H9 (cell line): ENCODE results near the gene DTYMK. TPM values are rescaled to one million over a fixed set of nuclear protein-coding genes. Genes with fewer than 3 reads are reported as not detected.

Experiments
- DNase-seq: peaks from one replicate; pipeline ENCODE4 v3.0.0-alpha.2; 2017
- H2AFZ ChIP-seq: one replicate; pipeline ENCODE4 v1.6.1; 2013; ENCODE audit warnings: mild to moderate bottlenecking, low read length, control low read depth, moderate library complexity
- H2AK5ac ChIP-seq: 2 replicates; pipeline ENCODE4 v1.6.1; 2013; ENCODE audit warnings: low read length, control low read depth, mixed read lengths; ENCODE audit not compliant: insufficient read length
- H2BK120ac ChIP-seq: one replicate; pipeline ENCODE4 v1.6.1; 2013; ENCODE audit warnings: low read depth, mild to moderate bottlenecking, low read length, control low read depth, inconsistent platforms; ENCODE audit not compliant: poor library complexity, severe bottlenecking
- H2BK12ac ChIP-seq: 2 replicates; pipeline ENCODE4 v1.6.1; 2013; ENCODE audit warnings: low read length, control low read depth, mixed read lengths, low read depth; ENCODE audit not compliant: insufficient read length
- H2BK15ac ChIP-seq: 2 replicates; pipeline ENCODE4 v1.6.1; 2013; ENCODE audit warnings: low read depth, low read length, control low read depth
- H2BK20ac ChIP-seq: one replicate; pipeline ENCODE4 v1.6.1; 2013; ENCODE audit warnings: low read depth, mild to moderate bottlenecking, low read length, control low read depth, inconsistent platforms; ENCODE audit not compliant: poor library complexity, severe bottlenecking
- H2BK5ac ChIP-seq: 2 replicates; pipeline ENCODE4 v1.6.1; 2013; ENCODE audit warnings: low read length, control low read depth, mixed read lengths; ENCODE audit not compliant: insufficient read length
- H3K14ac ChIP-seq: 2 replicates; pipeline ENCODE4 v1.6.1; 2013; ENCODE audit warnings: low read length, control low read depth; ENCODE audit not compliant: insufficient read depth
- H3K18ac ChIP-seq: 2 replicates; pipeline ENCODE4 v1.6.1; 2013; ENCODE audit warnings: low read depth, mild to moderate bottlenecking, mixed read lengths, low read length, control low read depth; ENCODE audit not compliant: insufficient read length
- H3K23ac ChIP-seq: 2 replicates; pipeline ENCODE4 v1.6.1; 2013; ENCODE audit warnings: low read length, control low read depth, mixed read lengths, low read depth; ENCODE audit not compliant: insufficient read length
- H3K23me2 ChIP-seq: 2 replicates; pipeline ENCODE4 v1.6.1; 2013; ENCODE audit warnings: low read depth, mild to moderate bottlenecking, mixed read lengths, low read length, control low read depth; ENCODE audit not compliant: insufficient read length, poor library complexity, severe bottlenecking
- H3K27ac ChIP-seq: 2 replicates; pipeline ENCODE4 v1.5.1; 2013; ENCODE audit warnings: low read length, control low read depth, mixed read lengths, low read depth; ENCODE audit not compliant: insufficient read length
- H3K27me3 ChIP-seq: 2 replicates; pipeline ENCODE4 v1.6.1; 2013; ENCODE audit warnings: low read length, control low read depth, inconsistent platforms; ENCODE audit not compliant: insufficient read depth
- H3K4ac ChIP-seq: 2 replicates; pipeline ENCODE4 v1.6.1; 2013; ENCODE audit warnings: low read depth, mild to moderate bottlenecking, control low read depth, inconsistent platforms, low read length, moderate library complexity
- H3K4me1 ChIP-seq: 2 replicates; pipeline ENCODE4 v1.6.1; 2013; ENCODE audit warnings: low read length, control low read depth, inconsistent platforms; ENCODE audit not compliant: insufficient read depth
- H3K4me2 ChIP-seq: 2 replicates; pipeline ENCODE4 v1.6.1; 2013; ENCODE audit warnings: low read length, control low read depth, mixed read lengths; ENCODE audit not compliant: insufficient read length, insufficient read depth
- H3K56ac ChIP-seq: 2 replicates; pipeline ENCODE4 v1.6.1; 2013; ENCODE audit warnings: low read depth, mild to moderate bottlenecking, mixed read lengths, low read length, control low read depth; ENCODE audit not compliant: insufficient read length
- H3K79me1 ChIP-seq: 2 replicates; pipeline ENCODE4 v1.6.1; 2013; ENCODE audit warnings: low read depth, mild to moderate bottlenecking, moderate library complexity, low read length, control low read depth, inconsistent platforms; ENCODE audit not compliant: insufficient read depth, poor library complexity, severe bottlenecking
- H3K79me2 ChIP-seq: 2 replicates; pipeline ENCODE4 v1.6.1; 2013; ENCODE audit warnings: low read length, control low read depth, inconsistent platforms; ENCODE audit not compliant: insufficient read depth
- H3K9ac ChIP-seq: 2 replicates; pipeline ENCODE4 v1.6.1; 2013; ENCODE audit warnings: low read length, control low read depth, mixed read lengths; ENCODE audit not compliant: insufficient read length; ENCODE audit errors: extremely low read depth
- H3K9me3 ChIP-seq: one replicate; pipeline ENCODE4 v1.6.1; 2013; ENCODE audit warnings: low read depth, low read length, inconsistent platforms; ENCODE audit not compliant: control insufficient read depth
- H3T11ph ChIP-seq: one replicate; pipeline ENCODE4 v1.6.1; 2013; ENCODE audit warnings: mild to moderate bottlenecking, low read length, control low read depth, inconsistent platforms
- H4K20me1 ChIP-seq: one replicate; pipeline ENCODE4 v1.6.1; 2013; ENCODE audit not compliant: control insufficient read depth, insufficient read length, insufficient read depth
- H4K5ac ChIP-seq: 2 replicates; pipeline ENCODE4 v1.6.1; 2013; ENCODE audit warnings: low read depth, mild to moderate bottlenecking, mixed read lengths, low read length, control low read depth; ENCODE audit not compliant: insufficient read length
- H4K8ac ChIP-seq: replicated peaks from 2 replicates; pipeline ENCODE4 v1.6.1; 2013; ENCODE audit warnings: low read length, control low read depth, mixed read lengths, low read depth; ENCODE audit not compliant: insufficient read length
- H4K91ac ChIP-seq: 2 replicates; pipeline ENCODE4 v1.6.1; 2013; ENCODE audit warnings: low read depth, mild to moderate bottlenecking, moderate library complexity, mixed read lengths, low read length, control low read depth; ENCODE audit not compliant: insufficient read length
- H3K27ac Mint-ChIP-seq, 3 experiments: 2 replicates in 2 of 3; 3 replicates in 1 of 3; pipeline ENCODE4 v1.8.0; 2020 to 2021; ENCODE audit warnings: mixed read lengths in 3 of 3, mild to moderate bottlenecking in 1 of 3, moderate library complexity in 1 of 3
- H3K27me3 Mint-ChIP-seq: 2 replicates; pipeline ENCODE4 v1.8.0; 2021; ENCODE audit warnings: low read depth, mild to moderate bottlenecking, moderate library complexity, mixed read lengths
- H3K36me3 Mint-ChIP-seq, 3 experiments: 2 replicates in 2 of 3; 3 replicates in 1 of 3; pipeline ENCODE4 v1.8.0; 2020 to 2021; ENCODE audit warnings: low read depth in 3 of 3, mixed read lengths in 3 of 3; ENCODE audit not compliant: insufficient read depth in 1 of 3
- H3K4me1 Mint-ChIP-seq, 2 experiments: 2 replicates each; pipeline ENCODE4 v1.8.0; 2020; ENCODE audit warnings: mixed read lengths in 2 of 2
- H3K4me3 Mint-ChIP-seq, 2 experiments: 2 replicates in 1 of 2; 3 replicates in 1 of 2; pipeline ENCODE4 v1.8.0; 2020 to 2021; ENCODE audit warnings: mild to moderate bottlenecking in 2 of 2, mixed read lengths in 2 of 2, moderate library complexity in 1 of 2
- H3K9me3 Mint-ChIP-seq, 2 experiments: 2 replicates in 1 of 2; 3 replicates in 1 of 2; pipeline ENCODE4 v1.8.0; 2020; ENCODE audit warnings: mild to moderate bottlenecking in 2 of 2, mixed read lengths in 2 of 2, moderate library complexity in 1 of 2
- WGBS: extraction: QIAGEN DNeasy Blood & Tissue Kit; methylation state at CpG from one replicate; pipeline ENCODE4 v1.1.7; 2013; ENCODE audit warnings: missing lambda C conversion rate, low lambda C conversion rate, mixed read lengths; ENCODE audit not compliant: insufficient read length; ENCODE audit errors: extremely low coverage; 5-methylcytosine and 5-hydroxymethylcytosine counted together
- total RNA-seq: library from RNA; stranded (reverse); gene quantifications from 2 replicates; pipeline ENCODE4 v1.2.1, GENCODE V29; 2021
- TF ChIP-seq, protein P1 (sequence below): fragments of 200-600 bp; sonication (generic); conservative IDR thresholded peaks from 3 replicates; pipeline ENCODE4 v1.8.0; 2021; ENCODE audit warnings: antibody characterized with exemption, mild to moderate bottlenecking

Gene DTYMK
- total RNA-seq, 1 experiment from 2014 or later: 76.0 TPM

- Histone ChIP-seq H2AFZ (no peak overlapping the region), H2BK15ac (no peak overlapping the region), H3K18ac (no peak overlapping the region), H2BK120ac (no peak overlapping the region), H3T11ph (no peak overlapping the region), H2AK5ac (no peak overlapping the region), H3K27me3 (no peaks in the 10 kb centered on the region), H4K8ac (no peak overlapping the region), H3K27ac (no peak overlapping the region), H2BK20ac (no peak overlapping the region), H3K9me3 (no peaks in the 10 kb centered on the region), H2BK5ac (no peak overlapping the region), H4K20me1 (no peaks in the 10 kb centered on the region), H3K23me2 (no peaks in the 10 kb centered on the region), H4K91ac (no peak overlapping the region), H3K4me1 (peaks cover 4% of the 10 kb centered on the region; the same call in 1 of the 2 replicates), H3K23ac (no peak overlapping the region), H3K4ac (no peak overlapping the region), H3K79me2 (peaks cover 22% of the 10 kb centered on the region; the same call in 1 of the 2 replicates), H3K14ac (no peak overlapping the region), H3K56ac (no peak overlapping the region), H4K5ac (no peak overlapping the region), H2BK12ac (no peak overlapping the region), H3K9ac (no peak overlapping the region), H3K79me1 (peaks cover 8% of the 10 kb centered on the region), H3K4me2 (no peak overlapping the region)
- no peak overlapping the region; a peak in 1 of 5 replicates for H3K4me3 Mint-ChIP-seq
- DNase-seq: no peak
- peaks cover 18 to 32% (median 26%) of the 10 kb centered on the region in 3 experiments for H3K36me3 Mint-ChIP-seq
- WGBS: no CpG with 5 or more reads among the region's 4 CpGs
- peak overlapping the region in 1 of 3 experiments; percentile 20; a peak in 2 of 7 replicates for H3K27ac Mint-ChIP-seq
- H3K9me3 Mint-ChIP-seq: no peaks in the 10 kb centered on the region
- H3K27me3 Mint-ChIP-seq: no peaks in the 10 kb centered on the region
- TF ChIP-seq, protein P1, sequence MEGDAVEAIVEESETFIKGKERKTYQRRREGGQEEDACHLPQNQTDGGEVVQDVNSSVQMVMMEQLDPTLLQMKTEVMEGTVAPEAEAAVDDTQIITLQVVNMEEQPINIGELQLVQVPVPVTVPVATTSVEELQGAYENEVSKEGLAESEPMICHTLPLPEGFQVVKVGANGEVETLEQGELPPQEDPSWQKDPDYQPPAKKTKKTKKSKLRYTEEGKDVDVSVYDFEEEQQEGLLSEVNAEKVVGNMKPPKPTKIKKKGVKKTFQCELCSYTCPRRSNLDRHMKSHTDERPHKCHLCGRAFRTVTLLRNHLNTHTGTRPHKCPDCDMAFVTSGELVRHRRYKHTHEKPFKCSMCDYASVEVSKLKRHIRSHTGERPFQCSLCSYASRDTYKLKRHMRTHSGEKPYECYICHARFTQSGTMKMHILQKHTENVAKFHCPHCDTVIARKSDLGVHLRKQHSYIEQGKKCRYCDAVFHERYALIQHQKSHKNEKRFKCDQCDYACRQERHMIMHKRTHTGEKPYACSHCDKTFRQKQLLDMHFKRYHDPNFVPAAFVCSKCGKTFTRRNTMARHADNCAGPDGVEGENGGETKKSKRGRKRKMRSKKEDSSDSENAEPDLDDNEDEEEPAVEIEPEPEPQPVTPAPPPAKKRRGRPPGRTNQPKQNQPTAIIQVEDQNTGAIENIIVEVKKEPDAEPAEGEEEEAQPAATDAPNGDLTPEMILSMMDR: no peak
- peaks cover 17 to 26% of the 10 kb centered on the region in 2 experiments for H3K4me1 Mint-ChIP-seq
These were observed 37.2 kb downstream of the DTYMK start for GRCh38 chr2:241649404-241649803.
